ENCODE measurements around the gene EDC4. TPM values are rescaled to one million over a fixed set of nuclear protein-coding genes. Genes with fewer than 3 reads are reported as not detected.
A peak's percentile ranks its signal among the peaks of the same experiment; 100 is the strongest.
"Not testable (repeated sequence)": the region's sequence is repeated elsewhere in the genome, so short reads cannot be mapped to it uniquely, and the experiment has no call there.

The EDC4 gene
- total and polyA plus RNA-seq, 12 donors: 25.8 to 46.8 (median 31.3) TPM

GRCh38 chr16:67861877-67862276, 11.0 kb upstream of the EDC4 start:
- no peaks in the 10 kb centered on the region for H3K27me3 ChIP-seq
- H3K36me3 ChIP-seq: peaks cover 0 to 40% (median 11%) of the 10 kb centered on the region in 9 donors
- ATAC-seq: no peak
- peak overlapping the region in 9 of 10 donors; percentile 13 to 93 (median 90) for H3K27ac ChIP-seq
- peaks cover 43 to 79% (median 69%) of the 10 kb centered on the region in 9 donors for H3K4me1 ChIP-seq
- no peak for TF ChIP-seq CTCF (IDR thresholded peaks at IDR 0.05)
- 68 to 74% methylated on average over 6 of the region's 6 CpGs for WGBS, 2 donors
- intact Hi-C loops (cut with DNase I): loop anchor here in 2 of 10 donors (2.0 kb wide), 1 partner anchor 15 kb away; the partner anchor contains the start of genes CENPT (in 2 of the 2) and NUTF2 (in 2 of the 2)
- DNase-seq: no peak
- no peak overlapping the region for H3K4me3 ChIP-seq
- H3K9me3 ChIP-seq: no peaks in the 10 kb centered on the region

GRCh38 chr16:67862623-67863583, 9.9 kb upstream of the EDC4 start:
- Histone ChIP-seq H3K4me1 (peaks cover 35 to 69% (median 59%) of the 10 kb centered on the region in 9 donors), H3K4me3 (peak overlapping the region in 5 of 10 donors; percentile 10 to 25 (median 12)), H3K9me3 (no peaks in the 10 kb centered on the region), H3K36me3 (peaks cover 0 to 50% (median 21%) of the 10 kb centered on the region in 9 donors), H3K27me3 (no peaks in the 10 kb centered on the region), H3K27ac (peak overlapping the region; percentile 80 to 93 (median 90))
- peak; percentile 88 to 95 (median 94) for ATAC-seq
- TF ChIP-seq CTCF (IDR thresholded peaks at IDR 0.05): no peak
- 35 to 39% methylated on average over 11 of the region's 11 CpGs for WGBS, 2 donors
- intact Hi-C loops (cut with DNase I): loop anchor here in 2 of 10 donors (2.0 kb wide), 1 partner anchor 16 kb away; the partner anchor contains the start of genes CENPT (in 2 of the 2) and NUTF2 (in 2 of the 2)
- peak; percentile 76 to 89 for DNase-seq

- peaks cover 0 to 62% (median 32%) of the 10 kb centered on the region in 9 donors for H3K36me3 ChIP-seq
- intact Hi-C loops (cut with DNase I): not testable (repeated sequence)
These were observed 8.8 kb upstream of the EDC4 start for GRCh38 chr16:67864044-67864443.

GRCh38 chr16:67864594-67864993, 8.3 kb upstream of the EDC4 start:
- no peak for ATAC-seq
- WGBS, 2 donors: 86 to 89% methylated on average over 2 of the region's 2 CpGs
- H3K4me3 ChIP-seq: no peak overlapping the region

More at GRCh38 chr16:67864044-67864443, 8.8 kb upstream of the EDC4 start:
- H3K27me3 ChIP-seq, ATAC-seq, DNase-seq, H3K4me3 ChIP-seq, H3K9me3 ChIP-seq: not testable (repeated sequence)
- peak overlapping the region; percentile 80 to 93 (median 90) for H3K27ac ChIP-seq
- 94 to 98% methylated on average over 6 of the region's 6 CpGs for WGBS, 2 donors
- H3K4me1 ChIP-seq: peaks cover 28 to 57% (median 48%) of the 10 kb centered on the region in 9 donors

More at GRCh38 chr16:67864594-67864993, 8.3 kb upstream of the EDC4 start:
- H3K9me3 ChIP-seq: no peaks in the 10 kb centered on the region
- H3K27me3 ChIP-seq: no peaks in the 10 kb centered on the region
- intact Hi-C loops (cut with DNase I): no loop called here
- H3K27ac ChIP-seq: peak overlapping the region in 6 of 10 donors; percentile 87 to 92 (median 90)
- TF ChIP-seq CTCF (IDR thresholded peaks at IDR 0.05): no peak
- peaks cover 0 to 67% (median 33%) of the 10 kb centered on the region in 9 donors for H3K36me3 ChIP-seq
- peaks cover 28 to 56% (median 47%) of the 10 kb centered on the region in 9 donors for H3K4me1 ChIP-seq
- no peak for DNase-seq

Measured in heart right ventricle (tissue), 16 donors.